HG03025 (cell line): ENCODE results near the gene AJAP1.
"Not testable (repeated sequence)": the region's sequence is repeated elsewhere in the genome, so short reads cannot be mapped to it uniquely, and the experiment has no call there.

Source experiments
- ATAC-seq: cut with Tn5 transposase; IDR thresholded peaks from one replicate; pipeline ENCODE4 v1.9.1; 2021; ENCODE audit warnings: mild to moderate bottlenecking, moderate library complexity; ENCODE audit not compliant: unreplicated experiment, low FRiP score

The AJAP1 gene

GRCh38 chr1:4657244-4657789 is 2.9 kb downstream of the AJAP1 start:
- no peak for ATAC-seq

GRCh38 chr1:4657960-4658541 is 3.6 kb downstream of the AJAP1 start:
- no peak for ATAC-seq

GRCh38 chr1:4658643-4659628 is 4.5 kb downstream of the AJAP1 start:
- ATAC-seq: no peak

- ATAC-seq: no peak
These were observed 6.6 kb downstream of the AJAP1 start for GRCh38 chr1:4660917-4661594.

GRCh38 chr1:4661595-4661917 is 7.1 kb downstream of the AJAP1 start:
- no peak for ATAC-seq

- no peak for ATAC-seq
These were observed 7.8 kb downstream of the AJAP1 start for GRCh38 chr1:4662168-4662567.

- ATAC-seq: no peak
These were observed 8.3 kb downstream of the AJAP1 start for GRCh38 chr1:4662723-4663122.

GRCh38 chr1:4664095-4664494 is 9.7 kb downstream of the AJAP1 start:
- ATAC-seq: no peak

- ATAC-seq: no peak
These were observed 10.2 kb downstream of the AJAP1 start for GRCh38 chr1:4664606-4665005.

GRCh38 chr1:4665456-4665855 is 11.0 kb downstream of the AJAP1 start:
- ATAC-seq: no peak

GRCh38 chr1:4666683-4667082 is 12.3 kb downstream of the AJAP1 start:
- not testable (repeated sequence) for ATAC-seq

GRCh38 chr1:4668743-4669700 is 14.6 kb downstream of the AJAP1 start:
- no peak for ATAC-seq

- no peak for ATAC-seq
These were observed 15.9 kb downstream of the AJAP1 start for GRCh38 chr1:4670265-4670664.

- ATAC-seq: no peak
These were observed 17.4 kb downstream of the AJAP1 start for GRCh38 chr1:4671828-4672227.

GRCh38 chr1:4673494-4673893 is 19.1 kb downstream of the AJAP1 start:
- ATAC-seq: no peak

- no peak for ATAC-seq
These were observed 19.7 kb downstream of the AJAP1 start for GRCh38 chr1:4674117-4674516.

GRCh38 chr1:4674676-4675075 is 20.3 kb downstream of the AJAP1 start:
- no peak for ATAC-seq

- no peak for ATAC-seq
These were observed 21.2 kb downstream of the AJAP1 start for GRCh38 chr1:4675454-4676186.

GRCh38 chr1:4676253-4676652 is 21.8 kb downstream of the AJAP1 start:
- no peak for ATAC-seq
